ENCODE data around the gene SLC35E1.

Gene SLC35E1

DNA sequence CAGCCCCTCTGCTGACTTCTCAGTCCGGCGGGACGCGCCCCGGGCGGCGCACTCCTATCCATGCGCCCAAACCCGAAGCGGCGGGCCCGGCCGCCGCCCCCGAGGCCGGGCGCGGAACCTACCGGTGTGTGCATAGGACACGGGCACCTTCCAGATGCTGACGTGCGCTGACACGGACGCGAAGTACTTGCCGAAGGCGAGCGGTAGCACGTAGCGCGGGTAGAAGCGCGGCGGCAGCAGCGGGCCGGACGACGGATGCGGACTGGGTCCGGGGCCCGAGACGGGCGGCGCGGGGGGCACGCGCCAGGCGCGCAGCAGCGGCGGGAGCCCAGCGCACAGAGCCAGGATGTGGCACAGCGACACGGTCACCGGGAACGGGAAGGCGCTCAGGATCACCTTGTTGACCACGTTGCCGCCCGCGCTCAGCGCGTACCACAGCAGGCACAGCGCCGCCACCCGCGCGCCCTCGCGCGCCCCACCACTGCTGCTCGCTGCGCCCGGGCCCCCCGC lies 338 bp downstream of the SLC35E1 start:
- TF ChIP-seq CTCF (IDR thresholded peaks at IDR 0.05; ENCODE audit: extremely low read depth, missing control alignments) = no peak
- peak; percentile 66 for DNase-seq (ENCODE audit: low spot score)

DNA sequence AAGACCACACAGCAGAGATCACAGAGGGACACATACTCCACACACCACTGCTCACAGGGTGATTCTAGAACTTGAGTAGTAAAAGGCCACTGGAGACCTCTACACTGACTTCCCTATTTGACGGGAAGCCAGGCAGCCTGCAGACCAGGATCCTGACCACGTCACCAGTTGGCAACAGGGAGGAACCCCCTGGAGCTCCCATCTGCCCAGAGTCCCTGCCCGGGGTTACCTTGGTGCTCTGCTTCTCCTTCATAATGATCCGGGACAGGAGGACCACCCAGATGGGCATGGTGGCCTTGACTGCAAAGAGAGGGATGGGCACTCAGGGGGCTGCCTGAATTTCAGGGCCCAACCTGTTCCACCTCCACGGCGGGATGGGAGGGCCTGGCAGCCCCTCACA lies 932 bp downstream of the SLC35E1 start:
- no peak for TF ChIP-seq CTCF (IDR thresholded peaks at IDR 0.05; ENCODE audit: extremely low read depth, missing control alignments)
- no peak for DNase-seq (ENCODE audit: low spot score)

DNA sequence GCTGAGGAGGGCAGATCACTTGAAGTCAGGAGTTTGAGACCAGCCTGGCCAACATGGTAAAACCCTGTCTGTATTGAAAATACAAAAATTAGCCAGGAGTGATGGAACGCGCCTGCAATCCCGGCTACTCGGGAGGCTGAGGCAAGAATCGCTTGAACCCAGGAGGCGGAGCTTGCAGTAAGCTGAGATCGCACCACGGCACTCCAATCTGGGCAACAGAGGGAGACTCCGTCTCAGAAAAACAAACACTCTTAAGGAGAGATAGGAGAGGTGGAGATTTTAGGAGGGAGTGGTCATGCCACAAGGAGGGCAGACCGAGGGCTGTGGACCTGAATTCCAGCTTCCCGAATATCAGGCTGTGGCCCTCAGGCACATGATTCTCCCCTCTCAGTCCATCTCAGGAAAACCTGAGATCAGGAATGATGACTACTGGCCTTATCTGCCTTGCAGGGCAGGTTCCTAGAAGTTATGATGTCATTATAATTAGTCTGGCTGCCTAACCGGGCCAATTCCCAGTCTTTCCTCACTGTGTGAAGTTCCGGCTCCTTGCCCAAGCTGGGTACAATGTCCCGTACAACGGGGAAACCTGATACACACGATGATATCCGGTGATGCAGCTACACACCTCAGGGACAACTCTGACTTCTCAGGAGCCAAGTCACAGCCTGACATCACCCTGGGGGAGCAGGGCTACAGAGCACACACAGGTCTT lies 2.5 kb downstream of the SLC35E1 start:
- TF ChIP-seq CTCF (IDR thresholded peaks at IDR 0.05; ENCODE audit: extremely low read depth, missing control alignments) = no peak
- DNase-seq (ENCODE audit: low spot score) = no peak

GRCh38 chr19:16566702-16567101 lies 5.5 kb downstream of the SLC35E1 start:
- TF ChIP-seq CTCF (IDR thresholded peaks at IDR 0.05; ENCODE audit: extremely low read depth, missing control alignments) = no peak
- DNase-seq (ENCODE audit: low spot score) = no peak

DNA sequence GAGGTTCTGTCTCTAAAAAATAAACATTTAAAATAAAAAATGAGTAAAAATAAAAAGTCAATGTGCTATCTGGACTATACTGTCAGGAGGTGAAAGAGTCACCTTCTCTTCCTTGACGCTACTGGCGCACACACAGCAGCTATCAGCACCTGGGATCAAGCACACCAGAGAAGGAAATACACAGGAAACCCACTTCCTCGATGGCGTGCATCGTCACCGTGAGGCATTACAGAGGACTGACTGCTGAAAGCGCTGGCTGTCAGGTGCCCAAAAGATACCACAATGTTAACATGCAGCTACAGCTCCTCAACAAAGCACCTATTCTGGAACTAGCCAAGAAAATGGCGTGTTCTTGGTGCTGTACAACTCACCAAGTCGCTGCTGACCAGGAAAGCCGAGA lies 6.1 kb downstream of the SLC35E1 start:
- DNase-seq (ENCODE audit: low spot score) = no peak
- no peak for TF ChIP-seq CTCF (IDR thresholded peaks at IDR 0.05; ENCODE audit: extremely low read depth, missing control alignments)

- DNase-seq (ENCODE audit: low spot score) = no peak
- no peak for TF ChIP-seq CTCF (IDR thresholded peaks at IDR 0.05; ENCODE audit: extremely low read depth, missing control alignments)
These were observed 7.4 kb downstream of the SLC35E1 start for GRCh38 chr19:16564842-16565241.

- no peak for DNase-seq (ENCODE audit: low spot score)
- no peak for TF ChIP-seq CTCF (IDR thresholded peaks at IDR 0.05; ENCODE audit: extremely low read depth, missing control alignments)
These were observed 9.6 kb downstream of the SLC35E1 start for GRCh38 chr19:16562608-16563025.

All from GM20000 (cell line).